Dermis microvascular lymphatic vessel endothelial cell (primary cell): ENCODE data around the gene GNG13. TPM values are rescaled to one million over a fixed set of nuclear protein-coding genes. Genes with fewer than 3 reads are reported as not detected.
"Not testable (repeated sequence)": the region's sequence is repeated elsewhere in the genome, so short reads cannot be mapped to it uniquely, and the experiment has no call there.

Experiments
- DNase-seq, 2 donors: peaks; one replicate each; pipeline versions ENCODE4 v3.0.0 to v3.0.0-alpha.2; 2010; ENCODE audit warnings: low read depth in 2 of 2
- total RNA-seq: library from RNA; depleted of rRNA; stranded (reverse); fragments of >200 nt; gene quantifications from 2 replicates; pipeline ENCODE4 v1.2.1, GENCODE V29; 2014

Gene GNG13
- not detected in 2 replicates for total RNA-seq

- DNase-seq: no peak
These were observed at the start of gene GNG13 for GRCh38 chr16:799948-800833. Gene GNG13, minus strand, starts transcription at chr16:800734. Its CDS starts 1,657 bp downstream, at chr16:799077.

- DNase-seq: no peak
These were observed 48.1 kb upstream of the GNG13 start for GRCh38 chr16:848510-849253.

- DNase-seq: no peak
These were observed 47.3 kb upstream of the GNG13 start for GRCh38 chr16:847681-848445.

GRCh38 chr16:847151-847550 is 46.6 kb upstream of the GNG13 start:
- DNase-seq: no peak

- no peak for DNase-seq
These were observed 44.8 kb upstream of the GNG13 start for GRCh38 chr16:845351-845745.

GRCh38 chr16:844638-845350 is 44.3 kb upstream of the GNG13 start:
- no peak for DNase-seq

GRCh38 chr16:843771-844170 is 43.2 kb upstream of the GNG13 start:
- no peak for DNase-seq

- DNase-seq: no peak
These were observed 42.4 kb upstream of the GNG13 start for GRCh38 chr16:842711-843560.

GRCh38 chr16:842061-842476 is 41.5 kb upstream of the GNG13 start:
- DNase-seq: peak in 1 of 2 donors; percentile 29

- DNase-seq: no peak
These were observed 41.0 kb upstream of the GNG13 start for GRCh38 chr16:841455-842060.

- DNase-seq: no peak
These were observed 40.3 kb upstream of the GNG13 start for GRCh38 chr16:840561-841454.

- no peak for DNase-seq
These were observed 39.3 kb upstream of the GNG13 start for GRCh38 chr16:839643-840408.

GRCh38 chr16:838741-839140 is 38.2 kb upstream of the GNG13 start:
- no peak for DNase-seq

- not testable (repeated sequence) for DNase-seq
These were observed 36.3 kb upstream of the GNG13 start for GRCh38 chr16:836822-837221.

GRCh38 chr16:836221-836620 is 35.7 kb upstream of the GNG13 start:
- no peak for DNase-seq

- no peak for DNase-seq
These were observed 34.8 kb upstream of the GNG13 start for GRCh38 chr16:835373-835772.

- DNase-seq: no peak
These were observed 32.9 kb upstream of the GNG13 start for GRCh38 chr16:833411-833810.
